Measurements from ENCODE around the gene MYOZ3.

- TF ChIP-seq CTCF (IDR thresholded peaks at IDR 0.05) (no peak), POLR2A (IDR thresholded peaks at IDR 0.05) (no peak)
Observed at GRCh38 chr5:150661086-150661485, at the start of gene MYOZ3.
